Osteocyte (in vitro differentiated cells): ENCODE data around the gene SYT11. TPM values are rescaled to one million over a fixed set of nuclear protein-coding genes. Genes with fewer than 3 reads are reported as not detected.

ENCODE experiments used
- DNase-seq: peaks from one replicate; pipeline ENCODE4 v3.0.0; 2021; ENCODE audit warnings: mixed read lengths; ENCODE audit not compliant: unreplicated experiment; ENCODE audit errors: extremely low spot score
- H3K27ac Mint-ChIP-seq: one replicate; pipeline ENCODE4 v1.8.0; 2021; ENCODE audit warnings: mild to moderate bottlenecking, mixed read lengths; ENCODE audit not compliant: unreplicated experiment
- H3K27me3 Mint-ChIP-seq: one replicate; pipeline ENCODE4 v1.8.0; 2021; ENCODE audit warnings: mixed read lengths; ENCODE audit not compliant: unreplicated experiment
- H3K36me3 Mint-ChIP-seq: one replicate; pipeline ENCODE4 v1.8.0; 2021; ENCODE audit warnings: mixed read lengths; ENCODE audit not compliant: unreplicated experiment
- H3K4me1 Mint-ChIP-seq: one replicate; pipeline ENCODE4 v1.8.0; 2021; ENCODE audit warnings: mixed read lengths; ENCODE audit not compliant: unreplicated experiment
- H3K4me3 Mint-ChIP-seq: one replicate; pipeline ENCODE4 v1.8.0; 2021; ENCODE audit warnings: mild to moderate bottlenecking, moderate library complexity, mixed read lengths; ENCODE audit not compliant: unreplicated experiment
- H3K9me3 Mint-ChIP-seq: one replicate; pipeline ENCODE4 v1.8.0; 2021; ENCODE audit warnings: mixed read lengths; ENCODE audit not compliant: unreplicated experiment
- total RNA-seq: library from RNA; stranded (reverse); gene quantifications from 2 replicates; pipeline ENCODE4 v1.2.1, GENCODE V29; 2021
- TF ChIP-seq, protein P1 (sequence below): fragments of 200-600 bp; sonication (generic); IDR thresholded peaks from 2 replicates; pipeline ENCODE4 v1.5.0; 2021; ENCODE audit warnings: antibody characterized with exemption, mild to moderate bottlenecking, moderate library complexity

SYT11 gene
- total RNA-seq, 1 donor from 2014 or later: 5.3 TPM

DNA sequence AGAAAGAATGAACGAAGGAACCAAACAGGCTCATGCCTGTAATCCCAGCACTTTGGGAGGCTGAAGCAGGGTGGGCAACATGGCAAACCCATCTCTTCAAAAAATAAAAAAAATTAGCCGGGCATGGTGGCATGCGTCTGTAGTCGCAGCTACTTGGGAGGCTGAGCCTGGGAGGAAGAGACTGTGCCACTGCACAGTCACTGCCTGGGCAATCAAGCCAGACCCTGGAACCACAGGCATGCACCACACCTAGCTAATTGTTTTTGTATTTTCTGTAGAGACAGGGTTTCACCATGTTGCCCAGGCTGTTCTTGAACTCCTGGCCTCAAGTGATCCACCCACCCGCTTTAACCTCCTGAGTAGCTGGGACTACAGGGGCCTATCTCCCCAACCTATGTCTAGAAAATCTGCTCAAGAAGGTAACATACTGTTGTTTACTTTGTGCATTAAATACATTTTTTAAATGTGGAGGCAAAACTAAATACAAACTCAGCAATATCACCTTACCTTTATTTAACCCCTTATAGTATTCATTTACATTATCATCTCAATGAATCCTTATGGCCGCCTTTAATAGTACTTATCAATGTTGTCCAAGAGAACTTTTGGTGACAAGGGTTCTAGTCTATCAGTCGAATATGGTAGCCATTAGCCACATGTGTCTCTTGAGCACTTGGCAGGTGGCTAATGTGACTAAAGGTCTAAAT lies 72.1 kb downstream of the SYT11 start:
- TF ChIP-seq, protein P1, sequence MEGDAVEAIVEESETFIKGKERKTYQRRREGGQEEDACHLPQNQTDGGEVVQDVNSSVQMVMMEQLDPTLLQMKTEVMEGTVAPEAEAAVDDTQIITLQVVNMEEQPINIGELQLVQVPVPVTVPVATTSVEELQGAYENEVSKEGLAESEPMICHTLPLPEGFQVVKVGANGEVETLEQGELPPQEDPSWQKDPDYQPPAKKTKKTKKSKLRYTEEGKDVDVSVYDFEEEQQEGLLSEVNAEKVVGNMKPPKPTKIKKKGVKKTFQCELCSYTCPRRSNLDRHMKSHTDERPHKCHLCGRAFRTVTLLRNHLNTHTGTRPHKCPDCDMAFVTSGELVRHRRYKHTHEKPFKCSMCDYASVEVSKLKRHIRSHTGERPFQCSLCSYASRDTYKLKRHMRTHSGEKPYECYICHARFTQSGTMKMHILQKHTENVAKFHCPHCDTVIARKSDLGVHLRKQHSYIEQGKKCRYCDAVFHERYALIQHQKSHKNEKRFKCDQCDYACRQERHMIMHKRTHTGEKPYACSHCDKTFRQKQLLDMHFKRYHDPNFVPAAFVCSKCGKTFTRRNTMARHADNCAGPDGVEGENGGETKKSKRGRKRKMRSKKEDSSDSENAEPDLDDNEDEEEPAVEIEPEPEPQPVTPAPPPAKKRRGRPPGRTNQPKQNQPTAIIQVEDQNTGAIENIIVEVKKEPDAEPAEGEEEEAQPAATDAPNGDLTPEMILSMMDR: no peak
- Mint-ChIP-seq H3K4me1 (peaks cover 27% of the 10 kb centered on the region), H3K27me3 (no peaks in the 10 kb centered on the region), H3K36me3 (peaks cover 31% of the 10 kb centered on the region), H3K27ac (no peak overlapping the region), H3K4me3 (peak overlapping the region; percentile 60), H3K9me3 (no peaks in the 10 kb centered on the region)
- no peak for DNase-seq

DNA sequence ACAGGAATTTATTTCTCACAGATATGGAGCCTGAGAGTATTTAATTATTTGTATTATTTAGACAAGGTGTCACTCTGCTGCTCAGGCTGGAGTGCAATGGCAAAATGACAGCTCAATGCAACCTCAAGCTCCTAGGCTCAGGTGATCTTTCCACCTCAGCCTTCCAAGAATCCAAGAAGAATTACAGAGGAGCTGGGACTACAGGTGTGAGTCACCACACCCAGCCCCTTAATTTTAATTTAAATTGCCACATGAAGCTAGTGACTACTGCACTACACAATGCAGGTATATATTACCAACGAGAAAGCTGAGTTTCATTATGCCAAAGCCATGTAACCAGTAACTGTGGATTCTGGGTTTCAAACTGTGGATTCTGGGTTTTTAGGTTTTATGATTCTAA lies 72.7 kb downstream of the SYT11 start:
- H3K4me3 Mint-ChIP-seq: peak overlapping the region; percentile 35
- peaks cover 25% of the 10 kb centered on the region for H3K36me3 Mint-ChIP-seq
- H3K4me1 Mint-ChIP-seq: peaks cover 27% of the 10 kb centered on the region
- no peaks in the 10 kb centered on the region for H3K27me3 Mint-ChIP-seq
- no peak for DNase-seq
- no peak overlapping the region for H3K27ac Mint-ChIP-seq
- no peaks in the 10 kb centered on the region for H3K9me3 Mint-ChIP-seq
- TF ChIP-seq, protein P1: no peak

DNA sequence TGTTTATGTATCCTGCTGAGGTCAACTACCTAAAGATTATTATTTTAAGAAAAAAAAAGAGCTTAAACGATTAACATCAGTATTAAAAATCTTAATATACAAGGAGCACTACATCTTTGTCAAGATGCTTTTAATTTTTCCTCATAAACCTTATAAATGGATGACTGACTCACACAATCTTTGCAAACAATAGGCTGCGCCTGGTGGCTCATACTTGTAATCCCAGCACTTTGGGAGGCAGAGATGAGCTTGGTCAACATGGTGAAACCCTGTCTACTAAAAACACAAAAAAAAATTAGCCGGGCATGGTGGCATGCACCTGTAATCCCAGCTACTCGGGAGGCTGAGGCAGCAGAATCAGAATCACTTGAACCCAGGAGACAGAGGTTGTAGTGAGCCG lies 73.1 kb downstream of the SYT11 start:
- H3K9me3 Mint-ChIP-seq: no peaks in the 10 kb centered on the region
- H3K4me3 Mint-ChIP-seq: peak overlapping the region; percentile 35
- TF ChIP-seq, protein P1: no peak
- H3K36me3 Mint-ChIP-seq: peaks cover 22% of the 10 kb centered on the region
- H3K27ac Mint-ChIP-seq: peak overlapping the region; percentile 50
- peaks cover 27% of the 10 kb centered on the region for H3K4me1 Mint-ChIP-seq
- no peak for DNase-seq
- no peaks in the 10 kb centered on the region for H3K27me3 Mint-ChIP-seq

DNA sequence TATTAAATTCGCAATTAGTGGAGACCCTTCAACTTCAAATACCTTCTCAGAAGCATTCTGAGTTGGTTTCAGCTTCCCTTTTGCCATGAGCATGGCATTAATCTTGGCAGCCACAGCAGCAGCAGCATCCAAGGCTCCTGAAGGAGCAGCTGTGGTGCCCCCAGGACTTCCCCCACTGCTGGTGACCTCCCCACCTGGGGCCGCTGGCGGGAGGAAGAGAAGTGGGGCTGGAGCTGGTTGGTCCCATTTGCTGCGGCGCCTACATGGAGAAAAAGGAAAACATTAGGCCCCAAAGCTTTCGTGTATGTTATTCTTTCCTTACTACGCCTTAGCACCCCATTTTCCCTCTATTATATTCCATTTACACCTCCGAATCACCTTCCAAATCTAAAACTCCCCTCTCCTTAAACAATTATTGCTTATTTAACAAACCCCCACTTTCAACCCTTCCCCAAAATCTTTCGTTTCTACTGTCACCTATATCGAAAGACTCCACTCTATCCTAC lies 74.3 kb downstream of the SYT11 start:
- H3K27me3 Mint-ChIP-seq: no peaks in the 10 kb centered on the region
- H3K27ac Mint-ChIP-seq: no peak overlapping the region
- TF ChIP-seq, protein P1: no peak
- H3K9me3 Mint-ChIP-seq: no peaks in the 10 kb centered on the region
- peaks cover 19% of the 10 kb centered on the region for H3K36me3 Mint-ChIP-seq
- DNase-seq: no peak
- H3K4me3 Mint-ChIP-seq: no peak overlapping the region
- H3K4me1 Mint-ChIP-seq: peaks cover 34% of the 10 kb centered on the region

DNA sequence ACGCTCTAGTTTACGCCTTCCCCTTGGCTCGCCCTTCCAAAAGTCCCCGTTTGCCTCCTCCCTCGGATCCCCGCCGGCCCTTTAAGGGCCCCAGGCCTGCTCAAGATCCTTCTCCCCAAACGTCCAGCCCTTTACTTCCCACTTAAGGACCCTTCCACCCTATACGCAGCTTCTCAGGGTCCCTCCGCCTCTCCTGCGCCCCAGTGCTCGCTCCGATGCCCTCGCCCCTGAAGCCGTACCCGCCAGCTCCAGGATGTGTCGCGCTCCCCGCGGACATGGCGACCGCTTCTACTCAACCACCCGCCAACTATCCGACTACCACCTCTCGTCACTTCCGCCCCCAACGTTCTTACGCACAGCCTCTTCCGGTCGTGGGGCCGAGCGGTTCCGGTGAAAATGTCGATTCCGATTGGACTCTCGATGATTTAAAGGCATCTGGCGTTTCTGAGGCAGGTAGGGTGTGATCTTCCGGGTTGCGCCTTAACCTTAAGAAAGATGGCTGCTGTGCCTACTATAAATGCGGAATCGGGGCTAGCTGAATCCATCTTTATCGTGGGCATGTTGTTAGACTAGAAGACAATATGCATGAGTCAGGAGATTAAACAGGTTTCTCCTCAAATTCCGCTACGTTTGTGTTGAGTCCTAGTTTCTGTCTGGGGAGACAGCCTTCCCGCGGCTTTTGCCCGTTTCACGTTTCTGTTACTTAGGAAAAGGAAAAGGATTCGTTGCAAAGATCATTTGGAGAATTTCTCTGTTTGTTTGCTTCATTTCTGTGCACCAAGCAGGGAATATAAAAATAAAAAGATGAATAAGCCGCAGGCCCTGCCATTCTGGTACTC lies 74.9 kb downstream of the SYT11 start, which contains the start of gene KHDC4:
TSS of gene KHDC4 (minus strand) at position 317 of the 839 bp plus-strand sequence. CDS start at position 277, 40 bp downstream.
- Mint-ChIP-seq H3K9me3 (no peaks in the 10 kb centered on the region), H3K4me3 (no peak within 1 kb of the TSS), H3K4me1 (peaks cover 38% of the 10 kb centered on the region), H3K27ac (no peak within 1 kb of the TSS), H3K36me3 (peaks cover 14% of the 10 kb centered on the region), H3K27me3 (no peaks in the 10 kb centered on the region)
- TF ChIP-seq, protein P1: peak; percentile 22
- DNase-seq: peak; percentile 96
